Measurements from ENCODE around the gene IL1RAPL2. TPM values are rescaled to one million over a fixed set of nuclear protein-coding genes. Genes with fewer than 3 reads are reported as not detected.

IL1RAPL2 gene
- total RNA-seq, 4 donors from 2014 or later: 0.50 to 1.3 (median 0.67) TPM

DNA sequence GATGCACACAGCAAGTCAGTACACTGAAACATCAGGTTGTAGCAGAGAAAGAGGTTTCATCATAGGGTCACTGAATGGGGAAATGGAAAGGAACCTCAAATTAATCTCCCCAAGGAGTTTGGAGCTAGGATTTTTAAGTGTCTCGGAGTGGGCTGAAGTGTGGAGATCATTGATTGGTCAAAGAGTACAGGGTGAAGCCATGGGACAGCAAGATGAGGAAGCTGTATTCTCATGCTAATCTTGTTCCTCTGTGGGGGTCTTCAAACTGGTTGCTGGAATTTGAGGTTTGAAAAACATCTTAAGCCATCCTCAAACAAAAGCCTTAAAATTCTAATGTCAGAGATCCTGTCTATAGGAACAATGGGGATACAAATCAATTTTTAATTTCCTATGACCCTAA is 733.3 kb downstream of the IL1RAPL2 start:
- H3K27ac ChIP-seq (replicated peaks in 1 of 4): no peak overlapping the region
- 50% methylated on average over 1 of the region's 1 CpG for WGBS
- intact Hi-C loops (cut with DNase I): no loop called here
- H3K27me3 ChIP-seq: peaks cover 0 to 9% (median 0%) of the 10 kb centered on the region in 4 donors
- TF ChIP-seq, protein P1, sequence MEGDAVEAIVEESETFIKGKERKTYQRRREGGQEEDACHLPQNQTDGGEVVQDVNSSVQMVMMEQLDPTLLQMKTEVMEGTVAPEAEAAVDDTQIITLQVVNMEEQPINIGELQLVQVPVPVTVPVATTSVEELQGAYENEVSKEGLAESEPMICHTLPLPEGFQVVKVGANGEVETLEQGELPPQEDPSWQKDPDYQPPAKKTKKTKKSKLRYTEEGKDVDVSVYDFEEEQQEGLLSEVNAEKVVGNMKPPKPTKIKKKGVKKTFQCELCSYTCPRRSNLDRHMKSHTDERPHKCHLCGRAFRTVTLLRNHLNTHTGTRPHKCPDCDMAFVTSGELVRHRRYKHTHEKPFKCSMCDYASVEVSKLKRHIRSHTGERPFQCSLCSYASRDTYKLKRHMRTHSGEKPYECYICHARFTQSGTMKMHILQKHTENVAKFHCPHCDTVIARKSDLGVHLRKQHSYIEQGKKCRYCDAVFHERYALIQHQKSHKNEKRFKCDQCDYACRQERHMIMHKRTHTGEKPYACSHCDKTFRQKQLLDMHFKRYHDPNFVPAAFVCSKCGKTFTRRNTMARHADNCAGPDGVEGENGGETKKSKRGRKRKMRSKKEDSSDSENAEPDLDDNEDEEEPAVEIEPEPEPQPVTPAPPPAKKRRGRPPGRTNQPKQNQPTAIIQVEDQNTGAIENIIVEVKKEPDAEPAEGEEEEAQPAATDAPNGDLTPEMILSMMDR (IDR thresholded peaks at IDR 0.05): no peak
- TF ChIP-seq POLR2A (IDR thresholded peaks at IDR 0.05; ENCODE audit: low read depth) (no peak), POLR2AphosphoS5 (IDR thresholded peaks at IDR 0.05) (no peak), EP300 (IDR thresholded peaks at IDR 0.05) (no peak)
- no peaks in the 10 kb centered on the region for H3K36me3 ChIP-seq
- no peak for DNase-seq (ENCODE audit: extremely low spot score)
- H3K4me1 ChIP-seq: no peaks in the 10 kb centered on the region
- H3K9me3 ChIP-seq: no peaks in the 10 kb centered on the region
- H3K4me3 ChIP-seq: no peak overlapping the region

DNA sequence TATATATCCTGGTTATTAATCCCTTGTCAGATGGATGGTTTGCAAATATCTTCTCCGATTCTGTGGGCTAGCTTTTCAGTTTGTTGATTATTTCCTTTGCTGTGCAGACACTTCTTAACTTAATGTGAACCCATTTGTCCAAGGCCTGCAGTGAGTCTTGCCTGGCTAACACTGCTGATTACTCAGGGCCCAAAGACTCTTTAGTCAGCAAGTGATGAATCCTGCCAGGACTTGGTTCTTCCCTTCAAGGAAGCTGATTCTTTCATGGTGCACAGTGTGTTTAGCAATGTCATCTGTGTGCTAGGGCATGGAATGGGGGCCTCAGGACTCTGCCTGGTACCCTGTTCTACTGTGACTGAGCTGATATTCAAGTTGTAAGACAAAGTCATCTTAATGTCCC is 736.2 kb downstream of the IL1RAPL2 start:
- H3K4me3 ChIP-seq: no peak overlapping the region
- peaks cover 0 to 9% (median 0%) of the 10 kb centered on the region in 4 donors for H3K27me3 ChIP-seq
- TF ChIP-seq POLR2A (IDR thresholded peaks at IDR 0.05; ENCODE audit: low read depth) (no peak), POLR2AphosphoS5 (IDR thresholded peaks at IDR 0.05) (no peak), EP300 (IDR thresholded peaks at IDR 0.05) (no peak)
- TF ChIP-seq, protein P1 (IDR thresholded peaks at IDR 0.05): no peak
- H3K9me3 ChIP-seq: no peaks in the 10 kb centered on the region
- H3K36me3 ChIP-seq: no peaks in the 10 kb centered on the region
- H3K27ac ChIP-seq (replicated peaks in 1 of 4): no peak overlapping the region
- WGBS: 85% methylated on average over 1 of the region's 1 CpG
- no peak for DNase-seq (ENCODE audit: extremely low spot score)
- no peaks in the 10 kb centered on the region for H3K4me1 ChIP-seq
- intact Hi-C loops (cut with DNase I): no loop called here

DNA sequence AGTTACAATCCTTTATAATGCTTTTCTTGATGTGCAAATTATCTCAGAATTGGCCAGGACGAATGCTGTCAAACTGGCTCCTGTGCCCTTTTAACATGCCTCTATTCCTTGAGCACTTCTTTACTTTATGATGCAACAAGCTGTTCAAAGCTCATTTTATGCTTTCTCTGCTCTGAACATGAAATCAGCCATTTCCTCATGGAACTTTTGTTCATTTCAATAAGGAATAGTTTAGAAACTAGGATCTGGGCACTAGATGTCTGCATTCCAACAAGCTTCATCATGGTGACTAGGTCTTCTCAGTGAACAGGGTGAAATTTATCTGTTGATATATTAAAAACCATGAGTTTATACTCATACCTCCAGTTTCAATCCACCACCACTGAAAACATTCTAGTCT is 741.8 kb downstream of the IL1RAPL2 start:
- Histone ChIP-seq H3K27ac (replicated peaks in 1 of 4) (no peak overlapping the region), H3K4me1 (no peaks in the 10 kb centered on the region), H3K9me3 (no peaks in the 10 kb centered on the region), H3K27me3 (peaks cover 0 to 2% (median 0%) of the 10 kb centered on the region in 4 donors), H3K36me3 (no peaks in the 10 kb centered on the region), H3K4me3 (no peak overlapping the region)
- TF ChIP-seq POLR2A (IDR thresholded peaks at IDR 0.05; ENCODE audit: low read depth) (no peak), POLR2AphosphoS5 (IDR thresholded peaks at IDR 0.05) (no peak), EP300 (IDR thresholded peaks at IDR 0.05) (no peak)
- TF ChIP-seq, protein P1 (IDR thresholded peaks at IDR 0.05): no peak
- WGBS: 52% methylated on average over 1 of the region's 1 CpG
- no peak for DNase-seq (ENCODE audit: extremely low spot score)
- intact Hi-C loops (cut with DNase I): no loop called here

DNA sequence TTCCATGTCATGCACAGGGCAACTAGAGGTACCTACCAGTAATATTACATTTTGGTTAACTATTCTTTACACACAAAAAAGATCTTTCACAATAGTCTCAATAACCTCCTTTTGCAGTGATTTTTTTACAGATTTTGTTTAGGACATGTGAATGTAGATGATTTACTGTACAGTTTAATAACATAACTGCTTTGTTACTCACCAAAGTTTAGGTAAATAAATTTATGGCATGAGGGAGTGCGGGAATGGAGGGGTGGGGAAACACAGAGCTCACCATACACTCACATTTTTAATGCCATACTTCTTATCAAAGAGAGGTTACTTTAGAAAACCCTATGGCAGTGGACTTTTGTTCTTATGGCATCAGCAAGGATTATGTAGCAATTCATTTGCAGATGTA is 747.6 kb downstream of the IL1RAPL2 start:
- no peaks in the 10 kb centered on the region for H3K9me3 ChIP-seq

More for the DNA sequence above, 747.6 kb downstream of the IL1RAPL2 start:
- TF ChIP-seq EP300 (IDR thresholded peaks at IDR 0.05): no peak
- TF ChIP-seq, protein P1 (IDR thresholded peaks at IDR 0.05): no peak
- TF ChIP-seq POLR2A (IDR thresholded peaks at IDR 0.05; ENCODE audit: low read depth): no peak
- no peak for TF ChIP-seq POLR2AphosphoS5 (IDR thresholded peaks at IDR 0.05)
- 69% methylated on average over 1 of the region's 1 CpG for WGBS
- DNase-seq (ENCODE audit: extremely low spot score): no peak
- no peak overlapping the region for H3K27ac ChIP-seq (replicated peaks in 1 of 4)
- no peaks in the 10 kb centered on the region for H3K4me1 ChIP-seq
- intact Hi-C loops (cut with DNase I): no loop called here
- H3K27me3 ChIP-seq: no peaks in the 10 kb centered on the region
- no peaks in the 10 kb centered on the region for H3K36me3 ChIP-seq
- no peak overlapping the region for H3K4me3 ChIP-seq

All from esophagus muscularis mucosa (tissue), 4 donors.